Measurements from ENCODE around the gene ETV7.
A peak's percentile ranks its signal among the peaks of the same experiment; 100 is the strongest.

Gene ETV7

DNA sequence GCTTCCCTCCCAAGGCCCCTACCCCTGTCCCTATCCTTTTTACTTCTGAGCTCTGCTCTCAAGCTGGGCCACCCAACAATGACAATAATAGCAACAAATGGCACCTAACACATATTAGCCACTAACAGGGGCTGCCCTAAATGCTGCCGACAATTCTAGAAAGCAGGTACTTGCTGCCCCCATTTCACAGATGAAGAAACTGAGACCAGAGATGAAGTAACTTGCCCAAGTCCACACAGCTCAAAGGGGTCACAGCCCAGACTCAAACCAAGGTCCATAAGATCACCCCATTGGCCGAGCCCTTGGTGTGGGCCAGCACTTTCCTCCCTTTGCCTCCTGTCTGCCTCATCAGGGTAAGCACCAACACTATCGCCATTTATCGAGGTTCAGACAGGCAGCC is 62.8 kb downstream of the ETV7 start:
- Histone ChIP-seq H2BK120ac (ENCODE audit: low read depth, low read length) (no peak overlapping the region), H3K9me3 (ENCODE audit: control insufficient read depth, low read length) (no peaks in the 10 kb centered on the region), H3K4me3 (ENCODE audit: insufficient read depth in 1 of 2, low read depth in 1 of 2, low read length in 2 of 2) (no peak overlapping the region), H3K23ac (ENCODE audit: low read length in 2 of 2) (no peak overlapping the region), H2AK5ac (ENCODE audit: low read length, severe bottlenecking) (no peak overlapping the region), H4K8ac (ENCODE audit: low read length) (no peak overlapping the region), H3K9ac (ENCODE audit: low read length) (no peak overlapping the region), H3K4ac (ENCODE audit: low read depth in 1 of 2, low read length in 2 of 2) (no peak overlapping the region), H3K18ac (ENCODE audit: low read depth in 1 of 2, low read length in 2 of 2) (no peak overlapping the region), H3K27me3 (ENCODE audit: control insufficient read depth in 1 of 2, insufficient read depth in 1 of 2, low read length in 2 of 2) (peaks cover 47 to 75% of the 10 kb centered on the region in 2 experiments), H2BK15ac (ENCODE audit: low read depth, poor library complexity, severe bottlenecking) (peak overlapping the region; percentile 30), H3K4me2 (ENCODE audit: low read length, poor library complexity, severe bottlenecking) (no peak overlapping the region), H3K4me1 (ENCODE audit: control insufficient read depth, insufficient read depth, low read depth, low read length) (peaks cover 4% of the 10 kb centered on the region), H3K27ac (ENCODE audit: low read length, poor library complexity, severe bottlenecking) (no peak overlapping the region), H3K36me3 (ENCODE audit: control insufficient read depth in 1 of 2, insufficient read depth in 2 of 2, low read depth in 1 of 2, low read length in 2 of 2) (no peaks in the 10 kb centered on the region), H4K91ac (ENCODE audit: low read length) (no peak overlapping the region), H3K14ac (ENCODE audit: low read length in 2 of 2) (peak overlapping the region in 1 of 2 experiments; percentile 10), H2BK12ac (ENCODE audit: low read length in 2 of 2) (no peak overlapping the region), H2BK5ac (ENCODE audit: low read depth, low read length, poor library complexity, severe bottlenecking) (no peak overlapping the region), H3K79me1 (replicated peaks; ENCODE audit: low read length, poor library complexity, severe bottlenecking) (no peaks in the 10 kb centered on the region), H2AFZ (ENCODE audit: low read depth, low read length) (no peak overlapping the region)
- no peak for DNase-seq
- 91% methylated on average over 4 of the region's 4 CpGs for WGBS

DNA sequence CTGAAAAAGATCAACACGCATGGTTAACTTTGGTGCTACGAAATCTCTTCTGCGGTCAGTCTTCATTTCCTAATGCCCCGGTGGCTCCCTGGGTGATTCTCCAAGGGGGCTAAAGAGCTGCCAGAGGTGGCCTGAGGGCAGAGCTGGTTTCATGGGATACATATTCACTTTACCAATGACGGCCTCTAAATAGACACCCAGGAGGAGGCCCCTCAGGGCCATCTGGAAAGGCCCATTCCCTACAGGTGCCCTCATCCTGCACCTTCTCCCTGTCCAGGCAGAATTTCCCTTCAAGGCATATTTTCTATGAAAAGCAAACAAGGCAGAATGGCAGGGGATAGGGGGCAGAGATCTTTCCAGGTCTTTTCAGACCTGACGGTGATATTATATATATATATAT is 63.3 kb downstream of the ETV7 start:
- Histone ChIP-seq H2AK5ac (ENCODE audit: low read length, severe bottlenecking) (no peak overlapping the region), H2BK12ac (ENCODE audit: low read length in 2 of 2) (no peak overlapping the region), H2BK120ac (ENCODE audit: low read depth, low read length) (no peak overlapping the region), H3K36me3 (ENCODE audit: control insufficient read depth in 1 of 2, insufficient read depth in 2 of 2, low read depth in 1 of 2, low read length in 2 of 2) (no peaks in the 10 kb centered on the region), H3K23ac (ENCODE audit: low read length in 2 of 2) (no peak overlapping the region), H2AFZ (ENCODE audit: low read depth, low read length) (no peak overlapping the region), H3K18ac (ENCODE audit: low read depth in 1 of 2, low read length in 2 of 2) (no peak overlapping the region), H3K9me3 (ENCODE audit: control insufficient read depth, low read length) (no peaks in the 10 kb centered on the region), H4K91ac (ENCODE audit: low read length) (no peak overlapping the region), H3K14ac (ENCODE audit: low read length in 2 of 2) (no peak overlapping the region), H3K27ac (ENCODE audit: low read length, poor library complexity, severe bottlenecking) (no peak overlapping the region), H3K27me3 (ENCODE audit: control insufficient read depth in 1 of 2, insufficient read depth in 1 of 2, low read length in 2 of 2) (peaks cover 45 to 76% of the 10 kb centered on the region in 2 experiments), H2BK15ac (ENCODE audit: low read depth, poor library complexity, severe bottlenecking) (no peak overlapping the region), H3K9ac (ENCODE audit: low read length) (no peak overlapping the region), H4K8ac (ENCODE audit: low read length) (no peak overlapping the region), H3K4ac (ENCODE audit: low read depth in 1 of 2, low read length in 2 of 2) (no peak overlapping the region), H3K4me1 (ENCODE audit: control insufficient read depth, insufficient read depth, low read depth, low read length) (peaks cover 4% of the 10 kb centered on the region), H3K79me1 (replicated peaks; ENCODE audit: low read length, poor library complexity, severe bottlenecking) (no peaks in the 10 kb centered on the region), H2BK5ac (ENCODE audit: low read depth, low read length, poor library complexity, severe bottlenecking) (no peak overlapping the region), H3K4me3 (ENCODE audit: insufficient read depth in 1 of 2, low read depth in 1 of 2, low read length in 2 of 2) (no peak overlapping the region), H3K4me2 (ENCODE audit: low read length, poor library complexity, severe bottlenecking) (no peak overlapping the region)
- DNase-seq = no peak
- WGBS = 97% methylated on average over 5 of the region's 6 CpGs

DNA sequence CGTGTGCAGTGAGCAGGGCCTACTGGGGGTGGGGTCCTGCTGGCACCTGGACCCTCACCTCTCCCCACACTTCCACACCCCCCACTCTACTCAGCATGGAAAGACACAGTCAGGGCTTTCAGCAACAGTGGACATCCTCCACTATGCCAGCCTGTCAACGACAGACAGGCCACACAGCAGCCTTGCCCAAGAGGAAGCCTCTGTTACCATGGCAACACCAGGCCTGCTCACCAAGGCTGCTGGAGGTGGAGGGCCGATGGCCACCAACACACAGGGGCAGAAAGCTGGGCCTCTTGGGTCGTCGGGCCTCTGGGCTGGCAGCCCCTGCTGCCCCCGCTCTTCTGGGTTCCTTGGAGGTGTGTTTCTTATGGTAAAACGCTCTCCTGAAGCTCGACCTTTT is 64.4 kb downstream of the ETV7 start:
- H2BK5ac ChIP-seq (ENCODE audit: low read depth, low read length, poor library complexity, severe bottlenecking) = no peak overlapping the region
- no peak overlapping the region for H3K23ac ChIP-seq (ENCODE audit: low read length in 2 of 2)
- H3K79me1 ChIP-seq (replicated peaks; ENCODE audit: low read length, poor library complexity, severe bottlenecking) = no peaks in the 10 kb centered on the region
- no peak overlapping the region for H2BK120ac ChIP-seq (ENCODE audit: low read depth, low read length)
- no peak overlapping the region for H3K9ac ChIP-seq (ENCODE audit: low read length)
- no peak overlapping the region for H2BK15ac ChIP-seq (ENCODE audit: low read depth, poor library complexity, severe bottlenecking)
- H2BK12ac ChIP-seq (ENCODE audit: low read length in 2 of 2) = no peak overlapping the region
- H3K27ac ChIP-seq (ENCODE audit: low read length, poor library complexity, severe bottlenecking) = no peak overlapping the region
- WGBS = 76% methylated on average over 7 of the region's 8 CpGs
- no peak overlapping the region for H3K4ac ChIP-seq (ENCODE audit: low read depth in 1 of 2, low read length in 2 of 2)
- H3K36me3 ChIP-seq (ENCODE audit: control insufficient read depth in 1 of 2, insufficient read depth in 2 of 2, low read depth in 1 of 2, low read length in 2 of 2) = no peaks in the 10 kb centered on the region
- H3K4me2 ChIP-seq (ENCODE audit: low read length, poor library complexity, severe bottlenecking) = no peak overlapping the region
- H4K91ac ChIP-seq (ENCODE audit: low read length) = no peak overlapping the region
- peaks cover 4% of the 10 kb centered on the region for H3K4me1 ChIP-seq (ENCODE audit: control insufficient read depth, insufficient read depth, low read depth, low read length)
- DNase-seq = peak; percentile 26
- H3K27me3 ChIP-seq (ENCODE audit: control insufficient read depth in 1 of 2, insufficient read depth in 1 of 2, low read length in 2 of 2) = peaks cover 42 to 70% of the 10 kb centered on the region in 2 experiments
- H3K14ac ChIP-seq (ENCODE audit: low read length in 2 of 2) = peak overlapping the region in 1 of 2 experiments; percentile 36
- H2AFZ ChIP-seq (ENCODE audit: low read depth, low read length) = no peak overlapping the region
- no peaks in the 10 kb centered on the region for H3K9me3 ChIP-seq (ENCODE audit: control insufficient read depth, low read length)
- no peak overlapping the region for H3K4me3 ChIP-seq (ENCODE audit: insufficient read depth in 1 of 2, low read depth in 1 of 2, low read length in 2 of 2)
- no peak overlapping the region for H2AK5ac ChIP-seq (ENCODE audit: low read length, severe bottlenecking)
- H3K18ac ChIP-seq (ENCODE audit: low read depth in 1 of 2, low read length in 2 of 2) = peak overlapping the region in 1 of 2 experiments; percentile 30
- H4K8ac ChIP-seq (ENCODE audit: low read length) = no peak overlapping the region

DNA sequence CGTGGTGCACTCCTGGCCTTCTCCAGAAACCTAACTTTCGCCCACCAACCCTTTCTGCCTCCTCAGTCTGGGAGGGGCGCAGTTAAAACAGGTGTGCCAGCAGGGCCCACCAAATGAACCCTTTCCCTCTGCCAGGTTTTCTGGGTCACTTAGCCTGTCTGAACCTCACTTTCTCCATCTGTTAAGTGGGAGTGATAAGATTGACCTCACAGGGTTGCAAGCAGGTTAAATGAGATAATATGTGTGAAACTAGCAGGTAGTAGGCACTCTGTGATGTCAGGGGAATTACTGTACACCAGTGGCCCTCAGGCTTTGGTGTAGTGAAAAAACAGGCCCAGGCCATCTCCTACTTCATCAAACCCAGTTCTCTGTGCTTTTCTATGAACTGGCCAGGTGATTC is 64.9 kb downstream of the ETV7 start:
- H3K23ac ChIP-seq (ENCODE audit: low read length in 2 of 2) = no peak overlapping the region
- no peak overlapping the region for H4K8ac ChIP-seq (ENCODE audit: low read length)
- no peak overlapping the region for H3K18ac ChIP-seq (ENCODE audit: low read depth in 1 of 2, low read length in 2 of 2)
- H3K36me3 ChIP-seq (ENCODE audit: control insufficient read depth in 1 of 2, insufficient read depth in 2 of 2, low read depth in 1 of 2, low read length in 2 of 2) = no peaks in the 10 kb centered on the region
- no peaks in the 10 kb centered on the region for H3K79me1 ChIP-seq (replicated peaks; ENCODE audit: low read length, poor library complexity, severe bottlenecking)
- no peak overlapping the region for H3K4me2 ChIP-seq (ENCODE audit: low read length, poor library complexity, severe bottlenecking)
- peaks cover 4% of the 10 kb centered on the region for H3K4me1 ChIP-seq (ENCODE audit: control insufficient read depth, insufficient read depth, low read depth, low read length)
- no peak overlapping the region for H3K9ac ChIP-seq (ENCODE audit: low read length)
- DNase-seq = no peak
- H3K9me3 ChIP-seq (ENCODE audit: control insufficient read depth, low read length) = no peaks in the 10 kb centered on the region
- H3K4me3 ChIP-seq (ENCODE audit: insufficient read depth in 1 of 2, low read depth in 1 of 2, low read length in 2 of 2) = no peak overlapping the region
- H3K14ac ChIP-seq (ENCODE audit: low read length in 2 of 2) = no peak overlapping the region
- H3K4ac ChIP-seq (ENCODE audit: low read depth in 1 of 2, low read length in 2 of 2) = no peak overlapping the region
- H4K91ac ChIP-seq (ENCODE audit: low read length) = no peak overlapping the region
- 64% methylated on average over 3 of the region's 3 CpGs for WGBS
- no peak overlapping the region for H2BK5ac ChIP-seq (ENCODE audit: low read depth, low read length, poor library complexity, severe bottlenecking)
- no peak overlapping the region for H2AFZ ChIP-seq (ENCODE audit: low read depth, low read length)
- no peak overlapping the region for H2AK5ac ChIP-seq (ENCODE audit: low read length, severe bottlenecking)
- H2BK12ac ChIP-seq (ENCODE audit: low read length in 2 of 2) = no peak overlapping the region
- H2BK120ac ChIP-seq (ENCODE audit: low read depth, low read length) = no peak overlapping the region
- H3K27me3 ChIP-seq (ENCODE audit: control insufficient read depth in 1 of 2, insufficient read depth in 1 of 2, low read length in 2 of 2) = peaks cover 44 to 69% of the 10 kb centered on the region in 2 experiments
- no peak overlapping the region for H2BK15ac ChIP-seq (ENCODE audit: low read depth, poor library complexity, severe bottlenecking)
- H3K27ac ChIP-seq (ENCODE audit: low read length, poor library complexity, severe bottlenecking) = no peak overlapping the region
